Motor neuron (in vitro differentiated cells): ENCODE data around the gene SMC4. TPM values are rescaled to one million over a fixed set of nuclear protein-coding genes. Genes with fewer than 3 reads are reported as not detected.

ENCODE experiments used
- ATAC-seq, 8 experiments: fragments of 200-7000 bp; cut with Tn5 transposase; replicated peaks in 6 of 8; 2 replicates each; pipeline ENCODE4 v1.8.0; 2021; ENCODE audit warnings: mild to moderate bottlenecking in 8 of 8, moderate library complexity in 8 of 8
- H3K27ac ChIP-seq, 2 donors: fragments of 250-450 bp; sonication (Bioruptor Pico); 2 replicates each; pipeline ENCODE4 v1.9.0; 2021; ENCODE audit warnings: antibody characterized with exemption in 2 of 2, mild to moderate bottlenecking in 2 of 2, moderate library complexity in 1 of 2
- H3K4me1 ChIP-seq, 2 donors: fragments of 250-450 bp; sonication (Bioruptor Pico); replicated peaks in 1 of 2; 2 replicates each; pipeline ENCODE4 v1.6.1; 2021; ENCODE audit warnings: antibody characterized with exemption in 2 of 2, mild to moderate bottlenecking in 2 of 2, moderate library complexity in 1 of 2
- H3K4me3 ChIP-seq, 5 donors: fragments of 250-450 bp; sonication (Bioruptor Pico); 2 replicates each; pipeline ENCODE4 v1.9.0; 2021; ENCODE audit warnings: antibody characterized with exemption in 5 of 5, mild to moderate bottlenecking in 5 of 5, moderate library complexity in 4 of 5
- WGBS, 10 experiments: fragments of 450-650 bp; shearing (Covaris generic); methylation state at CpG; one replicate each; pipeline ENCODE4 v1.0.0; 2022; 5-methylcytosine and 5-hydroxymethylcytosine counted together
- in situ Hi-C, 9 experiments: fragments of 400-800 bp; cut with MboI; loops; one replicate each; pipeline ENCODE4 v1.15.0; 2021; ENCODE audit warnings: low sequenced_read_pairs in 9 of 9, low pct_unique_long_range_greater_than_20kb in 2 of 9; ENCODE audit not compliant: unreplicated experiment in 9 of 9
- total RNA-seq, 8 experiments: library from RNA; unstranded; fragments of 300-600 nt; gene quantifications; 2 replicates each; pipeline versions ENCODE4 v1.2.3 to v1.2.4, GENCODE V29; 2022

Gene SMC4
- total RNA-seq, 8 experiments from 2014 or later: 6.8 to 106 (median 11.2) TPM

DNA sequence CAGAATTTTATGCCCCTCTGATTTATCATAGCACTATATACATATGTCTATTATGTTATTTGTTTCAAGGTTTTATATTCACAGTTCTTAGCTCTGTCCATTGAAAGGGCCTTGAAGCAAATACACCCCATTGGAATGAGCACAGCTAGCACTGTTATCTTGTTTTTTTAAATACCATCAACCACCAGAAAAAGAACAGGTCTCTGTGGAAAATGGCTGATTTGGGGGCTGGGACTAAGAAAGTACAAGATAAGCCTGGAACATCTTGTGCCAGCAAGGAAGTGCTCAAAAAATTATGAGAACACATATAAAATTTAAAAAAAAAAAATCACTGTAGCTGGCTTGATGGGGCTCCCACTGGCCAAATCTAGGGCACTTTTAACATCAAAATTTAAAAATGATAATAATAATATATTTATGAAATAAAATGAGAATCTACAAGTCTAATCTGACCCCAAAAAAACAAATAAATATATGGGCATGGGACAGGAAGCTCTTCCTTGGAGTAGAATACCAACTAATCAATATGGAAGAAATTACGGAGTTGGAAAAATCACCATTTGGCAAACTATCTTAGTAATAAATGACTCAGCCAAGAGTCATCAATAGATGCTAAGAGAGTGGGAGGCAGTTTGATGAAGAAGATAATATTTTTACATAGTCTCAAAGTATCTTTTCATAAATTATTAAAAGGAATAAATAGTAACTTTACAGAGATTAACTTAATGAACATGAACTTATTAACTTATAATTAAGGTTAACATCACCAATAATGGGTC is 20.9 kb upstream of the SMC4 start:
- no peak overlapping the region for H3K4me3 ChIP-seq
- ATAC-seq: no peak
- in situ Hi-C loops: no loop called here
- 25 to 100% (median 100%) methylated on average over 1 of the region's 1 CpG; no CpG with 5 or more reads in 1 of the 10 experiments for WGBS, 10 experiments
- no peaks in the 10 kb centered on the region for H3K4me1 ChIP-seq
- no peak overlapping the region for H3K27ac ChIP-seq

GRCh38 chr3:160379628-160380214 is 19.7 kb upstream of the SMC4 start:
- in situ Hi-C loops: no loop called here
- no peak for ATAC-seq
- WGBS, 10 experiments: 46 to 96% (median 65%) methylated on average over 1 to 4 of the region's 4 CpGs
- Histone ChIP-seq H3K4me3 (no peak overlapping the region), H3K4me1 (no peaks in the 10 kb centered on the region), H3K27ac (no peak overlapping the region)

- Histone ChIP-seq H3K27ac (no peak overlapping the region), H3K4me3 (no peak overlapping the region), H3K4me1 (no peaks in the 10 kb centered on the region)
- WGBS, 10 experiments: 56 to 100% (median 100%) methylated on average over 1 of the region's 1 CpG; no CpG with 5 or more reads in 3 of the 10 experiments
- in situ Hi-C loops: no loop called here
- peak in 1 of 8 experiments; percentile 34 for ATAC-seq
Measured at GRCh38 chr3:160381470-160381869, 18.0 kb upstream of the SMC4 start.

DNA sequence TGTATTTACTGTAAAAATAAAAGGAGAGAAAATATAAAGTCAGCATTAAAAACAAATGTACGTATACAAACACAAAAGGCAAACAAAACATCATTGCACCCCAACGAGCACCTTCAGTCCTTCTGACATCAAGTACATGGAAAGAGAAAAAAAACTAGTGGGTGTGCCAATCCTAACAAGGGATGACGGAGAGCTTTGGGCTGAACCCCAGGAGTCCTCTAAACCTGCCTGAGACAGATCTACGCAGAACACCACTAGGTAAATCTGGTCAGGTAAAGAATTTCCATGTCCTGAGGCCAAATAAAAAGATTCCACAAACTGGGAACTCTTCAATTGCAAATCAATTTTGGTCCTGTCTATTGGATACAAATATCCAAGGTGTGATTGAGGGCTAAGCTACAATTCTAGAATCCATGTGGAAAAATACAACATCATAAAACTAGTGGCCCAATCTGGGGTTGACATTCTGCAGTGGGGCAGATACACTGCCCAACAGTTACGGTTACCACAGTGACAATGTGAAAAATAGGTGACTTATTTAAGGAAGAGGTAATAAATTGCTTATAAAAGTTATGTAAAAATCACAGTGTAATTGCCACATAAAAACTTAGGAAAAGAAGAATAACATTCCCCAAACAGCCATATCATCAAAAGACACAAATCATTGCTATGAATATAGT is 14.7 kb upstream of the SMC4 start:
- ATAC-seq: no peak
- 64 to 100% (median 90%) methylated on average over 1 to 5 of the region's 5 CpGs for WGBS, 10 experiments
- in situ Hi-C loops: no loop called here
- Histone ChIP-seq H3K27ac (no peak overlapping the region), H3K4me3 (no peak overlapping the region), H3K4me1 (no peaks in the 10 kb centered on the region)

GRCh38 chr3:160390565-160391138 is 8.8 kb upstream of the SMC4 start:
- 20 to 100% (median 94%) methylated on average over 1 to 3 of the region's 3 CpGs; no CpG with 5 or more reads in 4 of the 10 experiments for WGBS, 10 experiments
- in situ Hi-C loops: no loop called here
- Histone ChIP-seq H3K4me1 (no peaks in the 10 kb centered on the region), H3K27ac (no peak overlapping the region), H3K4me3 (no peak overlapping the region)
- peak in 2 of 8 experiments; percentile 19 to 68 for ATAC-seq

GRCh38 chr3:160392798-160393197 is 6.7 kb upstream of the SMC4 start:
- in situ Hi-C loops: no loop called here
- H3K27ac ChIP-seq: no peak overlapping the region
- no peak overlapping the region for H3K4me3 ChIP-seq
- H3K4me1 ChIP-seq: no peaks in the 10 kb centered on the region
- ATAC-seq: no peak

GRCh38 chr3:160393346-160394008 is 6.0 kb upstream of the SMC4 start:
- ATAC-seq: no peak
- Histone ChIP-seq H3K27ac (no peak overlapping the region), H3K4me1 (peaks cover 0 to 5% of the 10 kb centered on the region in 2 donors), H3K4me3 (no peak overlapping the region)
- 60 to 100% (median 91%) methylated on average over 1 to 2 of the region's 2 CpGs for WGBS, 10 experiments
- in situ Hi-C loops: no loop called here

DNA sequence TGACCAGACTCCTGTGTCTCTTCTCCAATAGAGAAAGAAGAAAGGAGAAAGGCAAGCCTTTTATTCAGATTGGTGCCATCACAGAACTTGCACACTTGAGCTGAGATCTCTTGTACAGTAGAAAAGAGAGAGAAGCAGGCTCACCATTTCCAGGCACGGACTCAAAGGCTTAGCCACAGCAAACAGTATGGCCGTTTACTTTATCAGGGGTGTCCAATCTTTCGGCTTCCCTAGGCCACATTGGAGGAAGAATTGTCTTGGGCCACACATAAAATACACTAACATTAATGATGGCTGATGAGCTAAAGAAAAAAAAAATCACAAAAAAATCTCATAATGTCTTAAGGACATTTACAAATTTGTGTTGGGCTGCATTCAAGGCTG is 5.4 kb upstream of the SMC4 start:
- Histone ChIP-seq H3K4me3 (no peak overlapping the region), H3K27ac (no peak overlapping the region), H3K4me1 (peaks cover 0 to 5% of the 10 kb centered on the region in 2 donors)
- WGBS, 10 experiments: 100% methylated on average over 1 to 3 of the region's 3 CpGs; no CpG with 5 or more reads in 3 of the 10 experiments
- no peak for ATAC-seq
- in situ Hi-C loops: no loop called here

- ATAC-seq: no peak
- Histone ChIP-seq H3K4me3 (no peak overlapping the region), H3K27ac (no peak overlapping the region), H3K4me1 (peaks cover 0 to 5% of the 10 kb centered on the region in 2 donors)
- in situ Hi-C loops: no loop called here
Measured at GRCh38 chr3:160395297-160395696, 4.2 kb upstream of the SMC4 start.

- peak in 5 of 8 experiments; percentile 5 to 23 (median 11) for ATAC-seq
- H3K27ac ChIP-seq: peak overlapping the region; percentile 59 to 80
- H3K4me3 ChIP-seq: peak overlapping the region; percentile 46 to 86 (median 61)
- peaks cover under 1 to 8% of the 10 kb centered on the region in 2 donors for H3K4me1 ChIP-seq
- WGBS, 10 experiments: 0% methylated on average over 1 to 9 of the region's 9 CpGs; no CpG with 5 or more reads in 4 of the 10 experiments
- in situ Hi-C loops: no loop called here
Measured at GRCh38 chr3:160398820-160399124, 678 bp upstream of the SMC4 start.

GRCh38 chr3:160400030-160400701 is 716 bp downstream of the SMC4 start:
- Histone ChIP-seq H3K4me3 (peak overlapping the region; percentile 46 to 86 (median 61)), H3K4me1 (peaks cover 5 to 8% of the 10 kb centered on the region in 2 donors), H3K27ac (peak overlapping the region in 1 of 2 donors; percentile 80)
- in situ Hi-C loops: loop anchor here in 3 of 9 experiments (25.0 kb wide), 1 partner anchor 363 kb away; no protein-coding TSS in a partner anchor
- peak; percentile 7 to 42 (median 26) for ATAC-seq
- WGBS, 10 experiments: 0% methylated on average over 2 to 26 of the region's 49 CpGs; no CpG with 5 or more reads in 6 of the 10 experiments

DNA sequence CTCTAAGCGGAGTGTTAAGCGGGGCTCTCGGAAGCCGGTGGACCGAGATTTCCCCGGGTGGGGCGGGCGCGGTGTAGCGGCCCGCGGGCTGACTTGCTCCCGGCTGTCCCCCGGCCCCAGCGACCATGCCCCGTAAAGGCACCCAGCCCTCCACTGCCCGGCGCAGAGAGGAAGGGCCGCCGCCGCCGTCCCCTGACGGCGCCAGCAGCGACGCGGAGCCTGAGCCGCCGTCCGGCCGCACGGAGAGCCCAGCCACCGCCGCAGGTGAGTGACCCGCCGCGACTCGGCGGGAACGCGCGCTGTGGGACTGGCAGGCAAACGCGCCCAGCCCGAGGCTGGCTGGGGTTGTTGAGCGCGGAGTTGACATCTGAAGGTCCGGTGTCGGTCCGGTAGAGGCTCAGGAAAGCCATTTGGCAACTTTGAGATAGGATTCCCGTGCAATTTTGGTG is 1.3 kb downstream of the SMC4 start:
- WGBS, 10 experiments: 0 to 2% (median 1%) methylated on average over 4 to 13 of the region's 51 CpGs; no CpG with 5 or more reads in 4 of the 10 experiments
- no peak overlapping the region for H3K27ac ChIP-seq
- peaks cover 5 to 8% of the 10 kb centered on the region in 2 donors for H3K4me1 ChIP-seq
- in situ Hi-C loops: loop anchor here in 3 of 9 experiments (25.0 kb wide), 1 partner anchor 363 kb away; no protein-coding TSS in a partner anchor
- ATAC-seq: peak; percentile 3 to 35 (median 9)
- H3K4me3 ChIP-seq: peak overlapping the region; percentile 46 to 86 (median 61)
